CD4-positive, alpha-beta T cell treated with Interleukin-21 for 1 hour (primary cell): ENCODE results near the gene DRICH1.
"Not testable (repeated sequence)": the region's sequence is repeated elsewhere in the genome, so short reads cannot be mapped to it uniquely, and the experiment has no call there.

Experiments used
- DNase-seq: peaks from one replicate; pipeline ENCODE4 v3.0.0-alpha.2; 2020

Gene DRICH1

GRCh38 chr22:23646526-23646925 lies 14.4 kb upstream of the DRICH1 start:
- DNase-seq: not testable (repeated sequence)

- DNase-seq: not testable (repeated sequence)
Observed at GRCh38 chr22:23640206-23640605, 8.1 kb upstream of the DRICH1 start.

DNA sequence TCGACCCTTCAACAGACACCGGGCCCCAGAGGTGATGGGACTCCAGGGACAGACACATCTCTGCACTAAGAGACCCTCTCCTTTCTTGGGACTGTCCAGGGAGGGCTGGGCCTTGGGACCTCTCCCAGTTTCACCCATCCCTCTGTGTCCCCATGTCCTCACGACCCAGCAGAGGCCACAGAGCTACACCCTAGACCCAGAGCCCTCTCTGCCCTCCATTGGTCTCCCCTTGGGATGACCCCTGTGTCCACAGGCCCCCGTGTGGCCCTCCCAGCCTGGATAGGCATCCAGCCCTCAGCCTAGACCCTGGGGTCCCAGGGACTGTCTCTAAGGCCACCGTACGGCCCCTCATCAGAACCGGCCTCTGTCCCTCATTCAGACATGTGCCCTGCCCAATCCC lies 7.5 kb upstream of the DRICH1 start:
- DNase-seq: no peak

- DNase-seq: no peak
Observed at GRCh38 chr22:23638611-23639010, 6.5 kb upstream of the DRICH1 start.

GRCh38 chr22:23635291-23635690 lies 3.2 kb upstream of the DRICH1 start:
- not testable (repeated sequence) for DNase-seq

DNA sequence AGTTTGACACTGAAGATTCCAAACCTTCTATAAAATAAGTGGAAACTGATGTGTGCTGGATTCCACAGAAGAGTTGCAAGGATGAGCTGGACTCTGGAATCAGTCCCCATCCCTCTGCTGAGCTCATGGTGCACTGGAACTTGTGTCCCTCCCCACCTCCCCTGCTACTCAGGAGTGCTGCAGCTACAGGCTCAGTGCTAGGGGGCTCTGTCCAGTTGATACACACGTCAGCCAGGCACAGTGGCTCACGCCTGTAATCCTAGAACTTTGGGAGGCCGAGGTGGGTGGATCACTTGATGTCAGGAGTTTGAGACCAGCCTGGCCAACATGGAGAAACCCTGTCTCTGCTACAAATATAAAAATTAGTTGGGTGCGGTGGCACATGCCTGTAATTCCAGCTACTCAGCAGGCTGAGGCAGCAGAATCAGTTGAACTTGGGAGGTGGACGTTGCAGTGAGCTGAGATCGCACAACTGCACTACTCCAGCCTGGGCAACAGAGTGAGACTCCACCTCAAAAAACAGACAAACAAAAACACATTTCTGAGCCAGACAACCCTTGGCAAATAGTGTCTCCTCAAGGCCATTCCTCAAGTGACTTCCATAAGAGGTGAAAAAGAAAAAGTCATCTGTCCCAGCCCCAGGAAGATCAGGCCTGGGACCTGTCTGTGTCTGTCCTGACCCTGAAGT lies 3.9 kb downstream of the DRICH1 start:
- DNase-seq: not testable (repeated sequence)

- peak; percentile 61 for DNase-seq
Observed at GRCh38 chr22:23627401-23628055, 4.6 kb downstream of the DRICH1 start.

GRCh38 chr22:23626286-23626975 lies 5.7 kb downstream of the DRICH1 start:
- no peak for DNase-seq

- DNase-seq: no peak
Observed at GRCh38 chr22:23622634-23623033, 9.5 kb downstream of the DRICH1 start.

- not testable (repeated sequence) for DNase-seq
Observed at GRCh38 chr22:23621916-23622315, 10.2 kb downstream of the DRICH1 start.

DNA sequence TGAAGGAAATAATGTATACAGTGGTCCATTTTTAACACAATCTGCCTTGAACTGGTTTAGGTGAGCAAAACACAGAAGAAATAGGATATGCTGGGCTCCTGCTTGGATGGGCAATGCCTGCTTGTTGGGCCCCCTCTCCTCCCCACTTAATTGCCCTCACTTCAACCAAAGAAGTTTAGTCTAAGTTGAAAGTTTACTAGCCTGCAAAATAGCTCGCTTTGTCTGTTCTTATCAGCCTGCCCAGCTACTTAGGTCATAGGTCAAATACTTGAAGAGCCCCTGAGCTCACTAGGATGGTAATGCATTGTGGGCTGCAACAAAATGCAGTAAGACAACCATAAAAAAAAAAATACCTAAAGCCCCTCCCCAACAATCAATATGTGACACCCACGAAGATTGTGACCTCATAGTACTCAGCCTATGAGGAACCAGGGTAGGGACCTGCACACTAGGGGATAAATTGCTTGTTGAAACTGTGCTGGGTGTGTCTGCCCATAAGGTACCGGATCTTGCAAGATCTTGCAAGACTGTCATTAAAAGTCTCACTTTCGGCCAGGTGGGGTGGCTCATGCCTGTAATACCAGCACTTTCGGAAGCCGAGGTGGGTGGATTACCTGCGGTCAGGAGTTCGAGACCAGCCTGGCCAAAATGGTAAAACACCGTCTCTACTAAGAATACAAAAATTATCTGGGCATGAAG lies 10.9 kb downstream of the DRICH1 start:
- no peak for DNase-seq

DNA sequence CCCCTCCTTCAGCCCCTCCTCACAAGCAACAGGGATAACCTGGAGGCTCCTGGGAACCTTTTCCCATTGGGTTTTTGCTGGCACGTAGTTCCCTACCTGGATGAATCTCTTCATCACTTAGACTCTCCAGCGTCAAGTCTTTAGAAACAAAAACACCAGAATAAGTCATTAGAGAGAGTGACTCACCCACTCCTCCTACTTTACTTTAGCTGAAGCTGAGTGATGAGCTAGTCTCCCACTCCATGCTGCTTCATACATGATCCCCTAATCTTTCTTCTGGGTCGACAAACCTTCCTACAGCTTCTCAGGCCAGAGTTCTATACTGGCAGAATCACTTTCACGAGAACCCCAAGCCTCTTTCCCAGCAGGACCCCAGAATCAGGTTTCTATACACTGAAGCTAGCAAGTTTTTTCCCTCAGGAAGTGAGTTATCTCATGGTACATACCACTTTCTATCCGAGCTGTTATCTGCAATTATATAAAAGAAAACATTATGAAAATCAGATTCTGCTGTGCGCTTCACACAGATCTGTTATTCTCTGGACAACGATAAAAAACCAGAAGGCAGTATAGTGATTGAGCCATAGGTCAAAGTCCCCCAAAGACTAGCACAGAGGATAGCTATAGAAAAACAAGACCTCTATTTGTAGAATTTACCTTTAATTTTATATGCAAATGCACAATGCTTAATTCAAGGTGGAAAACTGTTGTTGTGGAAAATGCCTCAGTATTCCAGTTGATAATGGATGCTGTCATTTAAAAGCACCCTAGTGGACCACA lies 18.7 kb downstream of the DRICH1 start:
- no peak for DNase-seq

DNA sequence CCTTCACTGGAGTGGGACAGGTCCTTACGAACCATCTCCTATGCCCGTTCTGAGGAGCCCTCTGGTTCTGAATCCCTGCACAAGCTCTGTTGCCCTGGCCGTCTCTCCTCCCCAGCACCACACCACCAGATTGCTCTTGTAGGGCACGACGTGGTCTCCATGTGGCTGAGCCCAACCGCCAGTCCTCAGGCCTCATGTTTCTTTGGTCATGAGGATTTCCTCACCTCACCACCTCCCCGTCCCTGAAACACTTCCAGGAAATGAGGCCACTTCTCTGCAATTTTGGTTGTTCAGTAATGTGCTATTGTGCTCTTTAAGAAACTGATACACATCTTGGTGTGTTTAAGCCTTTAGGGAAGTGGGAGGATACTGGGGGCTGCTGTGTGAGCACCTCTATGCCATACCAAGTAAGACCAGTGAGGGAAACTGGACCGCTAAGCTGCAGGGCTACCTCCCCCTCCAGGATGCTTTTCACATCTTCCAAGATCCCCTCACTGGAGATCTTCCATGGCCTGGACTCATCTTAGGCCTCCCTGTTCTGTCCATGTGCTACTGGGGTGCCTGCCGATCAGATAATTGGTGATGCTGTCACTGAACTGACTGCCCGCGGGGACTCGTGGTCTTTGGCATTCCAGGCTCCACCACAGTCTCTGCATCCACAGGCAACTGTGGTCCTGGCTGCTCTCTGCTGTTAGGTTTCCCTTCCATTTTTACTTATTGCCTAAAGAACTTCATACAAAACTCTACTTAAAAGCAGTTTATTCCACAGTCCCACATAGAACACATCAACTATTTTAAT lies 21.9 kb downstream of the DRICH1 start:
- no peak for DNase-seq

DNA sequence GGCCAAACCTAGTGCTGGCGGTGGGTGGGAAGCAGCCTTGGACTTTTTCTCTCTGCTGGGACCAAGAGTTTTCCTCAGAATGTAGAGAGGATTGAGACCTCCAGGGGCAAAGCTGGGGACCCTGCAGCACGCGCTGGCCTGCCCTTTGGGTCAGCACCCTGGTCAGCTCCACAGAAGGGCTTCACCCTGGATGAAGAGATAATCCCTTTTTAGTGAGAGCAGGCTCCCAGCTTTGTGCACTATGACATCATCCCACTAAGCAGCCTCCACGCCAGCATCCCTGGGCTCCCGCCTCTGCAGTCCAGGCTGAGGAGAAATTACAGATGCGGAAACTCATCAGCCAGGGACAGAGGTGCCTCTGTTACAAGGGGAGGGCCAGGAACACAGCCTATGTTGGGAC lies 23.5 kb downstream of the DRICH1 start:
- DNase-seq: no peak

DNA sequence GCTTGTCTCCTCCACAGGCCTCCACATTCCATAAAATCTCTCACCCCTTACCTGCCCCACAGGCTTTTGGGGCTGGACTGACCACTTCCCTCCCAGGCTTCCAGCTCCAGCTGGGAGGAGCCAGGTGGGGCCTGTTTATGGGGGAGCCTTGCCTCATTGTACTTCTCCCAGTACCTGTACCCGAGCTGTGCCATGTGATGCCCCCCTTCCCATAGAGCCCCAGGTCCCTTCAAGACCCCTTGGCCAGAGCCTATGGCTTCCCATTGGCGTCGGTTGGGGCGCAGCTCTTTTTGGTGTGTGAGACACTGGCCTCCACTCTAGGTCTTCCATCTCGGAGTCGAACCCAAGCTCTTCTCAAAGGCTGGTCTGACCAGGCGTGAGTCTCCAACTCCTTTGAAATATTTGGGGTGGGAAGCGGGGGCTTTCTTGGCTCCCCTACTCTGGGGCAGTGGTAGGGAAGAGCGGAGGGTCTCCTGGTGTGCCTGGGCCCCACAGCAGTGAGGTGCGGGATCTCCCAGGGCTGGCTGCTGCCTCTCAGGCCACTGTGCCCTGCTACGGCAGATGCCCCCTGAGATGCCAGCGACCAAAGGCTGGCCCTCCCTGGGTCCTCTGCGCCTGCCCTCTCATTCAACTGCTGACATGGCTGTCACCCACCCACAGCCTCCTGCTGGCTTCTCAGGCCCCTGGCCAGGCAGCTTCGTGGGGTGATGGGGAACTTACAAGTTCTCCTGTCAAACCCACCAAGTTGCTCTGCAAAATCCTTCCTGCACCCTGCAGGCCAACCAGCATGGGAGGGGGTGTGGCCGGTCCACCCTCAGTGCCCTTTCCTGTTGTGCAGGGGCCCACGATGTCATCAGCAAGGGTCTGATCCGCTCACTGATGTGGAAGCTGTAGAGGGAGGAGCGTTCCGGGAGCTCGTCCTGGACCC lies 25.7 kb downstream of the DRICH1 start:
- DNase-seq: no peak

DNA sequence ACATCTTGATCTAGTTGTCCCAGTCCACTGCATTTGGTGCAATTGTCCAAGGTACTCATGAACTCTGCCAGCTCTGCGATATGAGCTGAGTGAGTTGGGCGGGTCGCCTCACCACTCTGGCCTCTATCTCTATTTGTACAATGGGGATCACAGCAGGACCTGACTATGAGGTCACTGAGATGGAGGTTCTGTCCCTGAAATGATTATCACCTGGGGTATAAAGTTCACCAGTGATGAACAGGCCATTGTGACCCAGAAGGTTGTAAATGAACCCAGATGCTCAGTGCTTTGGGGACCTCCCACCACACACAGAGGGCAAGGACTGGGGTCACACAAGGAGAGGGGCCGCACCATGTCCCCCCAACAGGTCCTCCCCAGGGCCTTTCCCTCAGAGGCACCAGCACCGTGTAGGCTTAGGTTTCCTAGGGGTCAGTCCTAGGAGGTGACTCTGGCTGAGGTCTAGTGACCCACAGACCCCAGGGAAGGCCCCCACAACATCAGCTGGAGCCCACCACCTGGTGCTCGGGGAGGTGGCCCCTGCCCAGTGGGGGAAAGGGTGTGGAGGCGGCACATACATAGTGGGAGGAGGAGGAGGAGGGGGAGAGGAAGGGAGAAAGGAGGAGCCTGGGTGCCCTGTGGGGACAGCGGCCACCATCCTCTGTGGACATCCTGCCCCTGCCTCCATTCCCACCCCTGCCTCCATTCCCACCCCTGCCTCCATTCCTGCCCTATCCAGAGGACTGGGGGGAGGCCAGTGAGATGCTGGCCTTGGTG lies 27.0 kb downstream of the DRICH1 start:
- DNase-seq: no peak

DNA sequence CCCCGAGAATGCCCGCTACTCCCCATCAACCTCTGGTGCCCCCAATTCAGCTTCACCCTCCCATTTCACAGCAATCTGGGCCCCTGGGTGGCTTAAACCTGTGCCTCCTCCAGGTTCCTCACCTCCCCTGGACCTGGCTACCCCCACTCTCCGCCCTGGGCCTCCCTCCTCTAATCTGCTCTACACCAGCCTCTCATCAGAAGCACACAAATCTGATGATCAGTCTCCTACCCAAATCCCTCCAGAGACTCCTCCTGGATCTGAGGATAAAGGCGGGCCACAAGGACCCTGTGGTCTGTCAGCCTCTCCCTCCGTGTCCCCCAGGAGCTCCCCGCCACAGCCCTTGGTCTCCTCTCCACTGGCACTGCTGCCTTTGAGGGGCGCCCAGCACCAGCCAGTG lies 28.9 kb downstream of the DRICH1 start:
- no peak for DNase-seq

GRCh38 chr22:23598805-23599518 lies 33.2 kb downstream of the DRICH1 start:
- no peak for DNase-seq
